ENCODE results near the gene GLO1. TPM values are rescaled to one million over a fixed set of nuclear protein-coding genes. Genes with fewer than 3 reads are reported as not detected.

GLO1 gene
- total RNA-seq, 2 experiments from 2014 or later = 132 to 133 TPM

DNA sequence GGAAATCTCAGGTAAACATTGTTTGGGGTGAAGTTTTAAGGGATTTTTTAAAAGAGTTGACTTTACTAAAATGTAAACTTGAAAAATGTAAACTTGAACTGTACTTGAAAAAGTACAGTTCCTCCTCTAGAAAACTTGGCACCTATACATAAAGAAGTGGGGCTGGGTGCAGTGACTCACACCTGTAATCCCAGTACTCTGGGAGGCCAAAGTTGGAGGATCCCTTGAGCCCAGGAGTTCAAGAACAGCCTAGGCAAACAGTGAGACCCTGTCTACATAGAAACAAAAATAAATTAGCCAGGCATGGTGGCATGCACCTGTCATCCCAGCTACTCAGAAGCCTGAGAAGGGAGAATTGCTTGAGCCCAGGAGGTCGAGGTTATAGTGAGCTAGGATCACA, 70.5 kb downstream of the GLO1 start:
- Mint-ChIP-seq H3K4me3 (no peak overlapping the region), H3K9me3 (no peaks in the 10 kb centered on the region), H3K4me1 (ENCODE audit: low read depth) (peaks cover 34% of the 10 kb centered on the region), H3K27ac (no peak overlapping the region), H3K36me3 (no peaks in the 10 kb centered on the region), H3K27me3 (no peaks in the 10 kb centered on the region)
- no peak for DNase-seq
- POLR2A ChIA-PET = no interaction called here
- CTCF ChIA-PET = no interaction called here
- intact Hi-C loops (cut with micrococcal nuclease) = no loop called here

DNA sequence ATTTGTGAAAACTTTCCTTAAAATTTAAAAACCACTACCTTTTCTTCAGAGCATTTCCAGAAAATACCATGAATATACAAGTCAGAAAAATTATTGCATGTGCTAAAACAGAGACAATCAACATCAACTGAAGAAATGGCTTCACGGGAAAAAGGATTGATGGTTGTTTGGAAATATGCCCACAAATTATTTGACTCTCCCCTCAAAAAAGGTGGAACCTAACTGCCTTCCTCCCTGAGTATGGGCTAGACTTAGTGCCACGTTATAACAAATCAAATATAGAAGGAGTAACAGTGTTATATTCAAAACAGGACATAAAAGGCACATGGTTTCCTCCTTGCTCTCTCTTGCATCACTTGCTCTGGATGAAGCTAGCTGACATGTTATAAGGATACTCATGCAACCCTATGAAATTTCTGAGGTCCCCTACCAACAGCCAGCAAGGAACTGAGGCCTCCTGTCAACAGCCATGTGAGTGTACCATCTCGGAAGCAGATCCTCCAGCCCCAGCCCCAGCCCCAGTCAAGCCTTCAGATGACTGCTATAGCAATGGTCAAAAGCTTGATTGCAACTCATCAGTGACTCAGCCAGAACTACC, 71.7 kb downstream of the GLO1 start:
- ChIA-PET CTCF (no interaction called here), POLR2A (no interaction called here)
- no peak for DNase-seq
- H3K4me1 Mint-ChIP-seq (ENCODE audit: low read depth) = peaks cover 24% of the 10 kb centered on the region
- no peak overlapping the region for H3K27ac Mint-ChIP-seq
- no peaks in the 10 kb centered on the region for H3K36me3 Mint-ChIP-seq
- H3K27me3 Mint-ChIP-seq = no peaks in the 10 kb centered on the region
- intact Hi-C loops (cut with micrococcal nuclease) = no loop called here
- no peaks in the 10 kb centered on the region for H3K9me3 Mint-ChIP-seq
- no peak overlapping the region for H3K4me3 Mint-ChIP-seq

Other genes starting within 250 kb of the GLO1 start
- 10 to 100 TPM; 14.4 to 14.6 TPM for gene BTBD9, start 63.2 kb downstream of the GLO1 start, total RNA-seq
- under 1 TPM; 0.02 to 0.22 TPM for gene DNAH8, start 12.2 kb upstream of the GLO1 start, total RNA-seq

All from activated CD4-positive, alpha-beta memory T cell treated with anti-CD3 and anti-CD28 coated beads for 36 hours (primary cell).